Thymus (tissue), 11 donors: ENCODE results near the gene BACH2. TPM values are rescaled to one million over a fixed set of nuclear protein-coding genes. Genes with fewer than 3 reads are reported as not detected.

ENCODE experiments used
- DNase-seq, 9 donors: peaks; one replicate each; pipeline ENCODE4 v3.0.0-alpha.2; 2013; ENCODE audit warnings: low spot score in 9 of 9, low read depth in 6 of 9, missing footprints in 1 of 9
- H3K27ac ChIP-seq, 2 donors: one replicate each; pipeline ENCODE4 v1.5.1; 2013; ENCODE audit warnings: control low read depth in 1 of 2, low read depth in 1 of 2, low read length in 1 of 2, mild to moderate bottlenecking in 1 of 2, moderate library complexity in 1 of 2
- H3K27me3 ChIP-seq, 2 donors: one replicate each; pipeline ENCODE4 v1.5.1; 2013; ENCODE audit warnings: low read length in 1 of 2; ENCODE audit not compliant: control insufficient read depth in 2 of 2, insufficient read depth in 1 of 2
- H3K36me3 ChIP-seq, 2 donors: one replicate each; pipeline ENCODE4 v1.5.1; 2013; ENCODE audit warnings: low read length in 1 of 2, mild to moderate bottlenecking in 1 of 2, moderate library complexity in 1 of 2; ENCODE audit not compliant: control insufficient read depth in 2 of 2, insufficient read depth in 2 of 2
- H3K4me1 ChIP-seq, 2 donors: one replicate each; pipeline ENCODE4 v1.5.1; 2013; ENCODE audit warnings: low read length in 2 of 2; ENCODE audit not compliant: control insufficient read depth in 2 of 2, insufficient read depth in 2 of 2
- H3K4me3 ChIP-seq, 2 donors: one replicate each; pipeline ENCODE4 v1.5.1; 2013; ENCODE audit warnings: low read length in 2 of 2, control low read depth in 1 of 2, mild to moderate bottlenecking in 1 of 2
- H3K9me3 ChIP-seq, 2 donors: one replicate each; pipeline ENCODE4 v1.5.1; 2013; ENCODE audit warnings: low read length in 1 of 2, mild to moderate bottlenecking in 1 of 2; ENCODE audit not compliant: control insufficient read depth in 2 of 2, insufficient read depth in 1 of 2
- WGBS: extraction: QIAGEN DNeasy Blood & Tissue Kit; methylation state at CpG from one replicate; pipeline ENCODE4 v1.1.7; 2013; 5-methylcytosine and 5-hydroxymethylcytosine counted together
- polyA plus RNA-seq: library from polyadenylated mRNA; stranded (reverse); fragments of 200-250 nt; gene quantifications from one replicate; pipeline ENCODE4 v1.2.3, GENCODE V29; 2013
- total RNA-seq: library from RNA; stranded (reverse); fragments of 120-200 nt; gene quantifications from one replicate; pipeline ENCODE4 v1.2.4, GENCODE V29; 2013
- donor health status: healthy.

Gene BACH2
- total and polyA plus RNA-seq, 2 donors: 12.3 to 12.7 TPM

GRCh38 chr6:90193359-90193758, 103.3 kb downstream of the BACH2 start:
- H3K36me3 ChIP-seq: peaks cover 5 to 13% of the 10 kb centered on the region in 2 donors
- DNase-seq: no peak
- WGBS: 96% methylated on average over 4 of the region's 4 CpGs
- peaks cover 0 to 22% of the 10 kb centered on the region in 2 donors for H3K4me1 ChIP-seq
- no peak overlapping the region for H3K27ac ChIP-seq
- no peaks in the 10 kb centered on the region for H3K27me3 ChIP-seq
- H3K9me3 ChIP-seq: peaks cover 4 to 10% of the 10 kb centered on the region in 2 donors
- H3K4me3 ChIP-seq: no peak overlapping the region

DNA sequence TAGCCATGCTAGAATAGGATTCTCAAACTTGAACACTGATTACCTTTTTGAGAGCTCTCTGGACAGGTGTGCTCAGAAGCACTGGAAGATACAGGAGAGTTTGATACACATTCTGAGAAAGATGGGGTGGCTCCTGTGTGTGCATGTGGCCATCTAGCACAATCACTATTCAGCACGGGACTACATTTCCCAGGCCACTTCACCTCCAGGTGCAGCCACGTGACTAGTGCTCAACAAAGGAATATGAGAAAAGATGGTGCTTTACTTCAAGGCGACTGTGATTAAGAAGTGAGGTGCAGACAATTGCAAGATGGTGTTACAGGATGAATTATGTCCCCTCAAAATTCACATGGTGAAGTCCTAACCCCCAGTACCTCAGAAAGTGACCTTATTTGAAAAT, 103.8 kb downstream of the BACH2 start:
- no peak overlapping the region for H3K27ac ChIP-seq
- peaks cover 1 to 5% of the 10 kb centered on the region in 2 donors for H3K9me3 ChIP-seq
- no peak for DNase-seq
- H3K36me3 ChIP-seq: peaks cover under 1 to 8% of the 10 kb centered on the region in 2 donors
- 89% methylated on average over 3 of the region's 3 CpGs for WGBS
- H3K4me3 ChIP-seq: no peak overlapping the region
- H3K4me1 ChIP-seq: peaks cover 2 to 23% of the 10 kb centered on the region in 2 donors
- H3K27me3 ChIP-seq: no peaks in the 10 kb centered on the region

DNA sequence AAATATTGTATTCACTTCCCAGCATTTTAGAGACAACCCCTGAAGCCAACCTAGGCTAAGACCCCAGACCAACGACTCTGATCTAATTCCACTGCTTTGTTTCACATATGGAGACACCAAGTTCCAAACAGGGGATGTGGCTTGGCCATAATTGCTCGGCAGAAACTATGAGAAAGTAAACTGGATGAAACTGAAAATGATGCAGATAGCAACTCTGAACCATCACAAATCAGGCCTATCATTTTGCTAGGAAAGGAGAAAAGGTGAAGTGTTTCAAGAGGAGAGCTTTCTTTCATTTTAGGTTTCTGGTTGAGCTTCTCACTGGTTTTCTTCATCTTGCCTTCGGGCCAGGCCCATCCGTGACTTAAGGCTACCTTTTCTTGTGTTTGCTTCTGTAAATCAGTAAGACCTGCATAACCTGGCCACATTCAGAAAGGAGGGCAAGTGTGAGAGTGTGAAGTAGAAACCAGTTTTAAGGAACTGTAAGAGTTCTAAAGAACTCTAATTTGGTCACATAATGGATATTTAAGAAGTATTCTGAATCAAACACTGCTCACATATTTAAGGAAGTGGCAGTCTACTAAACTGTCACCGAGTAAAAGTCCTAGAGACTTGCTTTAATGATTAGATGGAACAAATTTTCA, 105.8 kb downstream of the BACH2 start:
- Histone ChIP-seq H3K36me3 (peaks cover 0 to 5% of the 10 kb centered on the region in 2 donors), H3K27ac (no peak overlapping the region), H3K4me3 (no peak overlapping the region), H3K4me1 (peaks cover 8 to 30% of the 10 kb centered on the region in 2 donors), H3K9me3 (no peaks in the 10 kb centered on the region), H3K27me3 (no peaks in the 10 kb centered on the region)
- no peak for DNase-seq
- 73% methylated on average over 5 of the region's 5 CpGs for WGBS

GRCh38 chr6:90190131-90190530, 106.5 kb downstream of the BACH2 start:
- Histone ChIP-seq H3K4me1 (peaks cover 8 to 22% of the 10 kb centered on the region in 2 donors), H3K27ac (no peak overlapping the region), H3K36me3 (peaks cover 0 to 5% of the 10 kb centered on the region in 2 donors), H3K27me3 (no peaks in the 10 kb centered on the region), H3K9me3 (no peaks in the 10 kb centered on the region), H3K4me3 (no peak overlapping the region)
- 99% methylated on average over 4 of the region's 4 CpGs for WGBS
- DNase-seq: no peak

GRCh38 chr6:90187437-90188121, 109.1 kb downstream of the BACH2 start:
- no peak for DNase-seq
- WGBS: 59% methylated on average over 8 of the region's 8 CpGs
- H3K4me1 ChIP-seq: peaks cover 8 to 17% of the 10 kb centered on the region in 2 donors
- no peaks in the 10 kb centered on the region for H3K9me3 ChIP-seq
- no peak overlapping the region for H3K4me3 ChIP-seq
- H3K27me3 ChIP-seq: no peaks in the 10 kb centered on the region
- peaks cover 0 to 5% of the 10 kb centered on the region in 2 donors for H3K36me3 ChIP-seq
- H3K27ac ChIP-seq: peak overlapping the region; percentile 15 to 26

DNA sequence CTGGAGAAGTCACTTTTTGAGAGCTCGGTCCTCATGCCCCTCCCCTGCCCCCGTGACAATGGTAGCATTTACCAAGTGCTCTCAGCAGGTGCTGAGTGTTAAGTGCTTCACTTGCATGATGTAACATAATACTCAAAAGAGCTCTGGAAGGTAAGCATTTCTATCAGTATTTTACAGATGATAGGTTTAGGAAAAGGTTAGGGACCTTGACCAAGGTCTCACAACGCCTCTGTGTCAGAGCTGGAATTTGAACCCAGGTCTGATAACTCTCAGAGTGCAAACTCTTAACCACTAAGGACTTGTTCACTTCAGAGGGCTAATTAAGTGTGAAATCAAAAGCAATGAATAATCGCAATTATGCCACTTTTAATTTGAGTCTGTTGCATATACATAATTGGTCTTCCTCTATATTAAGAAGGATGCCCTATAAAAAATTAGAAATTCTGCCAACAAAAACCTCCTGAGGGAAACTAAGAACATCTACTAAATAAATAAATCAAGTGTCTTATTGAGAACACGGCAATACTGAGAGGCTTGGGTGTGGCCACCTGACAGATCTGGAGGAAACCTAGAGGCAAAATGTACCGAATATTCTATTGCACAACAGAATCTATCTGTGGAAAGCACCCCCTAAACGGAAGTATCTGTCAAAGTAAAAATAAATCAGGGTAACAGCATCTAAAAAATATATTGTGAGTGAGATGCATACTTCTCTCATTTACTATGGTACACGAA, 109.8 kb downstream of the BACH2 start:
- H3K27me3 ChIP-seq: no peaks in the 10 kb centered on the region
- peak in 1 of 9 donors; percentile 51 for DNase-seq
- no peak overlapping the region for H3K27ac ChIP-seq
- peaks cover 8 to 17% of the 10 kb centered on the region in 2 donors for H3K4me1 ChIP-seq
- no peaks in the 10 kb centered on the region for H3K9me3 ChIP-seq
- 50% methylated on average over 8 of the region's 8 CpGs for WGBS
- no peak overlapping the region for H3K4me3 ChIP-seq
- peaks cover 0 to 5% of the 10 kb centered on the region in 2 donors for H3K36me3 ChIP-seq

GRCh38 chr6:90186026-90186425, 110.6 kb downstream of the BACH2 start:
- Histone ChIP-seq H3K4me3 (no peak overlapping the region), H3K27ac (no peak overlapping the region), H3K4me1 (peaks cover 8 to 17% of the 10 kb centered on the region in 2 donors), H3K36me3 (peaks cover 0 to 5% of the 10 kb centered on the region in 2 donors), H3K9me3 (no peaks in the 10 kb centered on the region), H3K27me3 (no peaks in the 10 kb centered on the region)
- over 99% methylated on average over 3 of the region's 3 CpGs for WGBS
- DNase-seq: no peak

- H3K9me3 ChIP-seq: no peaks in the 10 kb centered on the region
- no peaks in the 10 kb centered on the region for H3K27me3 ChIP-seq
- peak overlapping the region in 1 of 2 donors; percentile 8 for H3K27ac ChIP-seq
- no peak for DNase-seq
- H3K36me3 ChIP-seq: peaks cover 2 to 3% of the 10 kb centered on the region in 2 donors
- H3K4me1 ChIP-seq: peaks cover 8 to 17% of the 10 kb centered on the region in 2 donors
- no peak overlapping the region for H3K4me3 ChIP-seq
- 64% methylated on average over 8 of the region's 8 CpGs for WGBS
Observed at GRCh38 chr6:90184334-90185298, 112.0 kb downstream of the BACH2 start.
